Measurements from ENCODE around the gene PHOSPHO1.

- TF ChIP-seq CTCF (IDR thresholded peaks at IDR 0.05): no peak
- no peak for TF ChIP-seq POLR2A (IDR thresholded peaks at IDR 0.05)
Measured at GRCh38 chr17:49249292-49249794, 18.8 kb upstream of the PHOSPHO1 start.

Measured in thyroid gland (tissue), 4 donors.